SU-DHL-6 (cell line): ENCODE data around the gene DNAH17.

Experiments used
- H2AFZ ChIP-seq: fragments of 200-600 bp; sonication (generic); 2 replicates; pipeline ENCODE4 v1.6.1; 2014; ENCODE audit warnings: low read depth, mild to moderate bottlenecking, moderate library complexity, mixed read lengths, antibody characterized with exemption, low read length; ENCODE audit not compliant: severe bottlenecking
- H3F3A ChIP-seq: fragments of 200-600 bp; shearing (Covaris generic); 2 replicates; pipeline ENCODE4 v1.6.0; 2016; ENCODE audit warnings: antibody characterized with exemption, mild to moderate bottlenecking; ENCODE audit not compliant: insufficient read depth
- H3K27ac ChIP-seq: fragments of 200-600 bp; sonication (generic); 2 replicates; pipeline ENCODE4 v1.5.1; 2016; ENCODE audit warnings: low read depth, mild to moderate bottlenecking, low read length, moderate library complexity, mixed read lengths
- H3K27me3 ChIP-seq: fragments of 200-600 bp; sonication (generic), shearing (Covaris generic); 2 replicates; pipeline ENCODE4 v1.6.0; 2014; ENCODE audit warnings: mild to moderate bottlenecking, low read length
- H3K36me3 ChIP-seq: fragments of 200-600 bp; sonication (generic); 2 replicates; pipeline ENCODE4 v1.6.1; 2014; ENCODE audit warnings: mild to moderate bottlenecking, low read length, mixed read lengths
- H3K4me2 ChIP-seq: fragments of 300-600, 200-600 bp; shearing (Covaris generic), sonication (generic); 2 replicates; pipeline ENCODE4 v1.6.0; 2014; ENCODE audit warnings: low read length, low read depth, mild to moderate bottlenecking; ENCODE audit not compliant: poor library complexity, severe bottlenecking
- H3K4me3 ChIP-seq: fragments of 200-600 bp; sonication (generic); 2 replicates; pipeline ENCODE4 v1.5.1; 2014; ENCODE audit warnings: antibody characterized with exemption, low read length, mild to moderate bottlenecking, mixed read lengths; ENCODE audit not compliant: insufficient read depth, poor library complexity, severe bottlenecking
- H3K79me2 ChIP-seq: fragments of 200-600 bp; sonication (generic); 2 replicates; pipeline ENCODE4 v1.6.1; 2014; ENCODE audit warnings: mild to moderate bottlenecking, low read length, moderate library complexity; ENCODE audit not compliant: insufficient read depth
- H3K9ac ChIP-seq: fragments of 200-600 bp; sonication (generic); 2 replicates; pipeline ENCODE4 v1.7.0; 2014; ENCODE audit warnings: mild to moderate bottlenecking, low read length
- H3K9me2 ChIP-seq: fragments of 200-600 bp; sonication (generic); replicated peaks from 2 replicates; pipeline ENCODE4 v1.6.1; 2014; ENCODE audit warnings: low read length; ENCODE audit not compliant: insufficient read depth
- H3K9me3 ChIP-seq: fragments of 200-600 bp; sonication (generic); 2 replicates; pipeline ENCODE4 v1.6.1; 2014; ENCODE audit warnings: low read length, mixed read lengths; ENCODE audit not compliant: insufficient read depth
- H4K20me1 ChIP-seq: fragments of 200-600 bp; sonication (generic); 2 replicates; pipeline ENCODE4 v1.6.1; 2014; ENCODE audit warnings: low read depth, mild to moderate bottlenecking, antibody characterized with exemption, low read length, moderate library complexity, mixed read lengths
- CTCF ChIP-seq: fragments of 200-600 bp; sonication (generic); IDR thresholded peaks from one replicate; pipeline ENCODE4 v1.5.1; 2017; ENCODE audit warnings: antibody characterized with exemption, mild to moderate bottlenecking, low read length, moderate library complexity; ENCODE audit not compliant: insufficient read depth, poor library complexity, severe bottlenecking
- EZH2phosphoT487 ChIP-seq: fragments of 200-600 bp; sonication (generic), shearing (Covaris generic); conservative IDR thresholded peaks from 2 replicates; pipeline ENCODE4 v1.6.1; 2018; ENCODE audit warnings: mild to moderate bottlenecking, antibody characterized with exemption, low read length, moderate library complexity, mixed read lengths

Gene DNAH17

GRCh38 chr17:78403822-78404221, 173.4 kb downstream of the DNAH17 start:
- no peaks in the 10 kb centered on the region for H3K9me3 ChIP-seq
- H3K9ac ChIP-seq: no peak overlapping the region
- no peak overlapping the region for H2AFZ ChIP-seq
- no peaks in the 10 kb centered on the region for H3K27me3 ChIP-seq
- peaks cover 5% of the 10 kb centered on the region; the same call in 1 of the 2 replicates for H3K79me2 ChIP-seq
- H3F3A ChIP-seq: no peaks in the 10 kb centered on the region
- no peaks in the 10 kb centered on the region for H3K9me2 ChIP-seq
- H3K4me2 ChIP-seq: no peak overlapping the region
- H3K4me3 ChIP-seq: no peak overlapping the region
- TF ChIP-seq EZH2phosphoT487 (no peak), CTCF (no peak)
- no peaks in the 10 kb centered on the region for H3K36me3 ChIP-seq
- H4K20me1 ChIP-seq: no peaks in the 10 kb centered on the region
- H3K27ac ChIP-seq: no peak overlapping the region

GRCh38 chr17:78401891-78402290, 175.3 kb downstream of the DNAH17 start:
- Histone ChIP-seq H3K4me3 (no peak overlapping the region), H3K4me2 (no peak overlapping the region), H3K9ac (no peak overlapping the region), H3K36me3 (no peaks in the 10 kb centered on the region), H3K27me3 (no peaks in the 10 kb centered on the region), H3K79me2 (peaks cover 2% of the 10 kb centered on the region; the same call in 1 of the 2 replicates), H3K27ac (no peak overlapping the region), H3K9me3 (no peaks in the 10 kb centered on the region), H4K20me1 (no peaks in the 10 kb centered on the region), H2AFZ (no peak overlapping the region), H3F3A (no peaks in the 10 kb centered on the region), H3K9me2 (no peaks in the 10 kb centered on the region)
- TF ChIP-seq CTCF (no peak), EZH2phosphoT487 (no peak)

GRCh38 chr17:78401246-78401645, 175.9 kb downstream of the DNAH17 start:
- Histone ChIP-seq H3F3A (no peaks in the 10 kb centered on the region), H3K4me3 (no peak overlapping the region), H3K27ac (no peak overlapping the region), H4K20me1 (no peaks in the 10 kb centered on the region), H3K4me2 (no peak overlapping the region), H2AFZ (no peak overlapping the region), H3K9me2 (no peaks in the 10 kb centered on the region), H3K9ac (no peak overlapping the region), H3K79me2 (no peaks in the 10 kb centered on the region), H3K9me3 (no peaks in the 10 kb centered on the region), H3K36me3 (no peaks in the 10 kb centered on the region), H3K27me3 (no peaks in the 10 kb centered on the region)
- no peak for TF ChIP-seq EZH2phosphoT487
- no peak for TF ChIP-seq CTCF
